ENCODE data around the gene HMGXB4.

HMGXB4 gene

GRCh38 chr22:35314161-35314942, 57.1 kb downstream of the HMGXB4 start:
- no peak overlapping the region for H3K4me3 ChIP-seq (replicated peaks; ENCODE audit: low read depth, low read length)
- no peak for DNase-seq (ENCODE audit: low read depth)
- no peak for TF ChIP-seq CTCF (IDR thresholded peaks at IDR 0.05; ENCODE audit: low read length, missing control alignments)

- no peak for TF ChIP-seq CTCF (IDR thresholded peaks at IDR 0.05; ENCODE audit: low read length, missing control alignments)
- H3K4me3 ChIP-seq (replicated peaks; ENCODE audit: low read depth, low read length), result no peak overlapping the region
- no peak for DNase-seq (ENCODE audit: low read depth)
Observed at GRCh38 chr22:35315141-35315854, 58.0 kb downstream of the HMGXB4 start.

- no peak for DNase-seq (ENCODE audit: low read depth)
- no peak overlapping the region for H3K4me3 ChIP-seq (replicated peaks; ENCODE audit: low read depth, low read length)
- no peak for TF ChIP-seq CTCF (IDR thresholded peaks at IDR 0.05; ENCODE audit: low read length, missing control alignments)
Observed at GRCh38 chr22:35315855-35316745, 58.8 kb downstream of the HMGXB4 start.

GRCh38 chr22:35316751-35317150, 59.5 kb downstream of the HMGXB4 start:
- DNase-seq (ENCODE audit: low read depth), result no peak
- no peak overlapping the region for H3K4me3 ChIP-seq (replicated peaks; ENCODE audit: low read depth, low read length)
- no peak for TF ChIP-seq CTCF (IDR thresholded peaks at IDR 0.05; ENCODE audit: low read length, missing control alignments)

GRCh38 chr22:35317680-35318290, 60.5 kb downstream of the HMGXB4 start:
- no peak for DNase-seq (ENCODE audit: low read depth)
- no peak overlapping the region for H3K4me3 ChIP-seq (replicated peaks; ENCODE audit: low read depth, low read length)
- no peak for TF ChIP-seq CTCF (IDR thresholded peaks at IDR 0.05; ENCODE audit: low read length, missing control alignments)

Data from fibroblast of pulmonary artery (primary cell).